CD4-positive, alpha-beta T cell treated with Interferon alpha-2 for 1 hour (primary cell): ENCODE measurements around the gene OR2M3.
A peak's percentile ranks its signal among the peaks of the same experiment; 100 is the strongest.
"Not testable (repeated sequence)": the region's sequence is repeated elsewhere in the genome, so short reads cannot be mapped to it uniquely, and the experiment has no call there.

Experiments used
- DNase-seq, 2 donors: peaks; one replicate each; pipeline ENCODE4 v3.0.0-alpha.2; 2020 to 2022

The OR2M3 gene

GRCh38 chr1:248196965-248197364, at the start of gene OR2M3:
Gene OR2M3, plus strand, starts transcription at chr1:248197265. Its CDS starts 5,803 bp downstream, at chr1:248203068.
- DNase-seq: no peak

- no peak for DNase-seq
Measured at GRCh38 chr1:248152056-248152827, 44.8 kb upstream of the OR2M3 start.

DNA sequence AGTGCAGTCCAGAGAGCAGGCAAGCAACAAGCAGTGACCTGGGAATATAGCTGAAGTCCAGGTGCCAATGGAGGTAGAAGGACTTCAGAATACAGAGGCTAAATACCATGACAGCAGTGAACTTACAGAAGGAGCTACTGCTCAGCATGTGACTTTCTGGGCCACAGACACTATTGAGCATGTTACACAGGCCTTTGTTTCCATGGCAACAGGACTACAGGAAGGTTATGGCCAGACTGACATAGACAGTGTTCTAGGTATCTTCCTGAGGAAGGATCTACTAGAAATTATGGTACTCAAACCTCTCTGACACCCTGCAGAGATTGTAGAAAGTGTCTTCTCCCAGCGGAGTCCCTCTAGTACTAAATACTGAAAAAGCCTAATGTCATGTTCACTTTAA, 41.1 kb upstream of the OR2M3 start:
- DNase-seq: no peak

DNA sequence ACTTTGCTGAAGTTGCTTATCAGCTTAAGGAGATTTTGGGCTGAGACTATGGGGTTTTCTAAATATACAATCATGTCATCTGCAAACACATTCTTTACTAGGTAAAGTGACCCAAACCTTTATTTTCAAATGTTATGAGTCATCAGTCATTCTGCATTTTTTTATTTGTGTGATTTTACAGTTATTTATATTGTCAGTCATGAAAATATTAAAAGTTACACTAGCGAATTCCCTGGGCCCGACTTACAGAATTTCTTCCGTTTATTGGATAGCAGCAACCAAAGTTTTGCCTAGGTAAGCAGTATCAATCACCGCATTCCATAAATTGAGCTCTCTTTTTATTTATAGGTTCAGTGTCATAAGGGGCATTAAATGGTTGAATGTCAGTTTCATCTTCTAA, 38.3 kb upstream of the OR2M3 start:
- no peak for DNase-seq

- no peak for DNase-seq
Measured at GRCh38 chr1:248164031-248164430, 33.0 kb upstream of the OR2M3 start.

DNA sequence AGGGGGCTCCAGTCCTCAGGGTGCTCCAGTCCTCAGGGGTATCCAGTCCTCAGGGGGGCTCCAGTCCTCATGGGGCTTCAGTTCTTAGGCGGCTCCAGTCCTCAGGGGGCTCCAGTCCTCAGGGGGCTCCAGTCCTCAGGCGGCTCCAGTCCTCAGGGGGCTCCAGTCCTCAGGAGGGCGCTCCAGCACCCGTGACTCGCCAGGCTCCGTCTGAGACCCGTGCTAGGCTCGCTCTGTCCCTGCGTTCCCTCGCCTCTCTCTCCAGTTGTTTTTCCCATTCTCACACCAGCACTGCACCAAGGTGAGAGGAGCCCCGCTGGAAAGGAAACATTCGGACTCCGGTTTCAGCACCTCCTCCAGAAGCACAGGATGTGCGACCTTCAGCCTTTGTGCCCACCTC, 31.9 kb upstream of the OR2M3 start:
- no peak for DNase-seq

- DNase-seq: no peak
Measured at GRCh38 chr1:248174521-248174920, 22.5 kb upstream of the OR2M3 start, which contains the start of gene OR2M2. Gene OR2M2, plus strand, starts transcription at chr1:248174821. Its CDS starts 5,165 bp downstream, at chr1:248179986.

- no peak for DNase-seq
Measured at GRCh38 chr1:248183996-248184395, 13.1 kb upstream of the OR2M3 start.

DNA sequence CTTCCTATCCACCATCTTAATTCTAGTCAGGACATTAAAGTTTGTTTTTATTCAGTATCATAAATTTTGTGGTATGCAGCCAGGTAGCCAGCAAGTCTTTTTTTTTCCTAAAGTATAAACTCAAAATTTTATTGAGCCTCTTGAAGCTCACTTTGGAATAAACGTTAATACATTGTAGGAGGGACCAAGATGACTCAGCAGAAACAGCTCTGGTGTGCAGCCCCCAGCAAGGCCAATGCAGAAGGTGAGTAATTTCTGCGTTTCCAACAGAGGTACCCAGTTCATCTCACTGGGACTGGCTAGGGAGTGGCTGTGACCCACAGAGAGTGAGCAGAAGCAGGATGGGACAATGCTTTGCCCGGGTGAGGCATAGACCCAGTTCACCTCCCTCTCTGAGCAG, 9.7 kb upstream of the OR2M3 start:
- DNase-seq: no peak

GRCh38 chr1:248189026-248189425, 8.0 kb upstream of the OR2M3 start:
- no peak for DNase-seq

DNA sequence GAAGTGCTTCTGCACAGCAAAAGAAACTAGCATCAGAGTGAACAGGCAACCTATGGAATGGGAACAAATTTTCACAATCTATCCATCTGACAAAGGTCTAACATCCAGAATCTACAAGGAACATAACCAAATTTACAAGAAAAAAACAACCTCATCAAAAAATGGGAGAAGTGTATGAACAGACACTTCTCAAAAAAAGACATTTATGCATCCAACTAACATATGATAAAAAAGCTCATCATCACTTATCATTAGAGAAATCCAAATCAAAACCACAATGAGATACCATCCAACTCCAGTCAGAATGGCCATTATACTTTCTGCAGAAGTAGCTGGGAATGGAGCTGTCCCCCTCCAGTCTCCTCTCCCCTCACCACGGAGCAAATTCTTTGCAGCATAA, 2.9 kb upstream of the OR2M3 start:
- DNase-seq: no peak

GRCh38 chr1:248215880-248216279, 18.8 kb downstream of the OR2M3 start:
- no peak for DNase-seq

- no peak for DNase-seq
Measured at GRCh38 chr1:248225537-248225936, 28.5 kb downstream of the OR2M3 start.

- DNase-seq: no peak
Measured at GRCh38 chr1:248229360-248229908, 32.4 kb downstream of the OR2M3 start.

- DNase-seq: no peak
Measured at GRCh38 chr1:248231117-248231516, 34.1 kb downstream of the OR2M3 start, which contains the start of gene OR2M4. Gene OR2M4, plus strand, starts transcription at chr1:248231417. Its CDS starts 7,512 bp downstream, at chr1:248238929.

GRCh38 chr1:248239478-248239877, 42.4 kb downstream of the OR2M3 start:
- no peak for DNase-seq

DNA sequence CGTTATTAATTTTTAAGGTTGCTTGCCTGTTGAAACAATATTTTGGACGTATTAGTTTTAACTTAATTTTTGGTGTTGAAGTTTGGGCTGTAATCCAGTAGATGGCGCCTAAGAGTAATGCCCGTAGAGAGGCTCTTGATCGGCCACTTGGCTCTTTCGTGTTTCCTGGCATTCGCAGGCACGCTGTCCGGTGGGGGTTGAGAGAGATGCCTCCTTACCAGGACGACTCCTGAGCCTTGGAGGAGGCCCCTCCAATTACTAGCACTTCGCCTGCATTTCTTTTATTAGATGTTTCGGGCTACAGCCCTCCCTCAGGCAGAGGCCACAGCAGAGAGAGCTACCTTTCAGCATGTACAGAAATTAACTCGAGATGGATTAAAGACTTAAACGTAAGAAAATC, 46.1 kb downstream of the OR2M3 start:
- DNase-seq: peak in 1 of 2 donors; percentile 39

DNA sequence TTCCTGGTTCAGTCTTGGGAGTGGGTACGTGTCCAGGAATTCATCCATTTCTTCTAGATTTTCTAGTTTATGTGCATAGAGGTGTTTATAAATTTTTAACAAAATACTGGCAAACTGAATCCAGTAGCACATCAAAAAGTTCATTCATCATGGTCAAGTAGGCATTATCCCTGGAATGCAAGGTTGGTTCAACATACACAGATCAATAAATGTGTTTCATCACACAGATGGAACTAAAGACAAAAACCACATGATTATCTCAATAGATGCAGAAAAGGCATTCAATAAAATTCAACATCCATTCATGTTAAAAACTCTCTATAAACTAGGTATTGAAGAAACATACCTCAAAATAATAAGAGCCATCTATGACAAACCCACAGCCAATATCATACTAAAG, 62.2 kb downstream of the OR2M3 start:
- DNase-seq: not testable (repeated sequence)
